ENCODE results near the gene PTPRN2.
"Not testable (repeated sequence)": the region's sequence is repeated elsewhere in the genome, so short reads cannot be mapped to it uniquely, and the experiment has no call there.

The PTPRN2 gene

GRCh38 chr7:157676456-157677255, 911.0 kb downstream of the PTPRN2 start:
- FAIRE-seq (no peak), DNase-seq (ENCODE audit: low spot score) (peak; percentile 20)

GRCh38 chr7:157676001-157676400, 911.6 kb downstream of the PTPRN2 start:
- DNase-seq (ENCODE audit: low spot score) (no peak), FAIRE-seq (no peak)

- DNase-seq (ENCODE audit: low spot score) (no peak), FAIRE-seq (no peak)
Measured at GRCh38 chr7:157675427-157675927, 912.1 kb downstream of the PTPRN2 start.

- FAIRE-seq (no peak), DNase-seq (ENCODE audit: low spot score) (no peak)
Measured at GRCh38 chr7:157674715-157675426, 912.8 kb downstream of the PTPRN2 start.

GRCh38 chr7:157674027-157674714, 913.5 kb downstream of the PTPRN2 start:
- DNase-seq (ENCODE audit: low spot score) (no peak), FAIRE-seq (no peak)

GRCh38 chr7:157673573-157673972, 914.0 kb downstream of the PTPRN2 start:
- DNase-seq (ENCODE audit: low spot score): no peak
- FAIRE-seq: no peak

- FAIRE-seq (no peak), DNase-seq (ENCODE audit: low spot score) (no peak)
Measured at GRCh38 chr7:157671358-157672255, 916.0 kb downstream of the PTPRN2 start.

GRCh38 chr7:157670490-157671357, 916.9 kb downstream of the PTPRN2 start:
- DNase-seq (ENCODE audit: low spot score): peak; percentile 23
- no peak for FAIRE-seq

GRCh38 chr7:157669768-157670351, 917.8 kb downstream of the PTPRN2 start:
- FAIRE-seq (no peak), DNase-seq (ENCODE audit: low spot score) (no peak)

GRCh38 chr7:157668884-157669767, 918.5 kb downstream of the PTPRN2 start:
- DNase-seq (ENCODE audit: low spot score) (no peak), FAIRE-seq (no peak)

- FAIRE-seq (no peak), DNase-seq (ENCODE audit: low spot score) (no peak)
Measured at GRCh38 chr7:157668221-157668883, 919.3 kb downstream of the PTPRN2 start.

GRCh38 chr7:157667731-157668130, 919.9 kb downstream of the PTPRN2 start:
- no peak for FAIRE-seq
- no peak for DNase-seq (ENCODE audit: low spot score)

GRCh38 chr7:157667261-157667660, 920.4 kb downstream of the PTPRN2 start:
- no peak for DNase-seq (ENCODE audit: low spot score)

GRCh38 chr7:157666530-157667040, 921.0 kb downstream of the PTPRN2 start:
- DNase-seq (ENCODE audit: low spot score) (no peak), FAIRE-seq (no peak)

More at GRCh38 chr7:157667261-157667660, 920.4 kb downstream of the PTPRN2 start:
- FAIRE-seq: no peak

GRCh38 chr7:157665634-157665988, 922.0 kb downstream of the PTPRN2 start:
- DNase-seq (ENCODE audit: low spot score); FAIRE-seq: not testable (repeated sequence)

- no peak for FAIRE-seq
- DNase-seq (ENCODE audit: low spot score): peak; percentile 35
Measured at GRCh38 chr7:157664871-157665633, 922.6 kb downstream of the PTPRN2 start.

- FAIRE-seq (no peak), DNase-seq (ENCODE audit: low spot score) (no peak)
Measured at GRCh38 chr7:157664034-157664433, 923.6 kb downstream of the PTPRN2 start.
